Gastroesophageal sphincter (tissue), 3 donors: ENCODE measurements around the gene MMP14.

ENCODE experiments used
- EP300 ChIP-seq: sonication (generic); formaldehyde crosslinking; IDR thresholded peaks from one replicate; pipeline ENCODE4 v1.6.1; 2017; ENCODE audit warnings: antibody characterized with exemption, mild to moderate bottlenecking
- POLR2A ChIP-seq, 2 donors: fragments of 450-650 bp; IDR thresholded peaks; one replicate each; pipeline ENCODE4 v1.6.1; 2017; ENCODE audit warnings: antibody characterized with exemption in 2 of 2, mild to moderate bottlenecking in 2 of 2, moderate library complexity in 1 of 2
- TF ChIP-seq, protein P1 (sequence below), 4 experiments: fragments of 200-600 bp in 2 of 4; fragments of 450-650 bp in 2 of 4; sonication (generic) in 1 of 4; IDR thresholded peaks; one replicate each; pipeline ENCODE4 v1.5.1; 2017 to 2019; ENCODE audit warnings: antibody characterized with exemption in 4 of 4, mild to moderate bottlenecking in 2 of 4, moderate library complexity in 2 of 4

DNA sequence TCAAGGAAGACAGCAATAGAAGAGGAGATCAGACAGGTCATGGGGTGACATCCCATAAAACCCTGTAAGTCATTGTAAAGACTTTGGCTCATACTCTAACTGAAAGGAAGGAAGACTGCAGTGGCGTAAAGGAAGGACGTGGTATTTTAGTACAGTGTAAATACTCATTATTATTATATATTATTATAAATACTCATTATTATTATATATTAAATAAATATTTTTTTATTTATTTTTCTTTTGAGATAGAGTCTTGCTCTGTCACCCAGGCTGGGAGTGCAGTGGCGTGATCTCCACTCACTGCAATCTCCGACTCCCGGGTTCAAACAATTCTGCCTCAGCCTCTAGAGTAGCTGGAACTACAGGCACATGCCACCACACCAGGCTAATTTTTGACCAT, 20.0 kb downstream of the MMP14 start:
- no peak for TF ChIP-seq EP300
- TF ChIP-seq, protein P1, sequence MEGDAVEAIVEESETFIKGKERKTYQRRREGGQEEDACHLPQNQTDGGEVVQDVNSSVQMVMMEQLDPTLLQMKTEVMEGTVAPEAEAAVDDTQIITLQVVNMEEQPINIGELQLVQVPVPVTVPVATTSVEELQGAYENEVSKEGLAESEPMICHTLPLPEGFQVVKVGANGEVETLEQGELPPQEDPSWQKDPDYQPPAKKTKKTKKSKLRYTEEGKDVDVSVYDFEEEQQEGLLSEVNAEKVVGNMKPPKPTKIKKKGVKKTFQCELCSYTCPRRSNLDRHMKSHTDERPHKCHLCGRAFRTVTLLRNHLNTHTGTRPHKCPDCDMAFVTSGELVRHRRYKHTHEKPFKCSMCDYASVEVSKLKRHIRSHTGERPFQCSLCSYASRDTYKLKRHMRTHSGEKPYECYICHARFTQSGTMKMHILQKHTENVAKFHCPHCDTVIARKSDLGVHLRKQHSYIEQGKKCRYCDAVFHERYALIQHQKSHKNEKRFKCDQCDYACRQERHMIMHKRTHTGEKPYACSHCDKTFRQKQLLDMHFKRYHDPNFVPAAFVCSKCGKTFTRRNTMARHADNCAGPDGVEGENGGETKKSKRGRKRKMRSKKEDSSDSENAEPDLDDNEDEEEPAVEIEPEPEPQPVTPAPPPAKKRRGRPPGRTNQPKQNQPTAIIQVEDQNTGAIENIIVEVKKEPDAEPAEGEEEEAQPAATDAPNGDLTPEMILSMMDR (IDR thresholded peaks at IDR 0.05): no peak
- TF ChIP-seq POLR2A (IDR thresholded peaks at IDR 0.05): no peak
